GM12872 (cell line): ENCODE measurements around the gene DPP6.

Source experiments
- CTCF ChIP-seq: IDR thresholded peaks from 3 replicates; pipeline ENCODE4 v1.5.1; 2011; ENCODE audit warnings: low read depth, mild to moderate bottlenecking, low read length, moderate library complexity; ENCODE audit not compliant: insufficient read depth

Gene DPP6

DNA sequence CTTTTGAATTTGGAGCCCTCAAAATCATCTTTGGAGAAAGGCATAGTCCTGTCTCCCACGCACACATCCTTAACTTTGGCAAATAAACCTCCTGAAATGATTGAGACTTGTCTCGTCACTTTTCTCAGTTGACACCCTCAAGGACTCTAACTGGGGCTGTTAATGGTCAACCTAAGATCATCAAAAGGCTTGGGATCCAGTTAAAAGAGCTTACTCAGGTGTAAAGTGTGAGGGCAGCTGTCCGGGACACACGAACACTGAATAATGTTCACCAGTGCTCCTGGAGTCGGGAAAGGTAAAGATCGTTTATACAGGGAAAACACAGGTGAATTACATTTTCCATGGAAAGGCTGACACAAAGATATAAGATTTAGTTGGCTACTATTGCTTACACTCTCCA lies 866.1 kb downstream of the DPP6 start:
- TF ChIP-seq CTCF, result no peak

DNA sequence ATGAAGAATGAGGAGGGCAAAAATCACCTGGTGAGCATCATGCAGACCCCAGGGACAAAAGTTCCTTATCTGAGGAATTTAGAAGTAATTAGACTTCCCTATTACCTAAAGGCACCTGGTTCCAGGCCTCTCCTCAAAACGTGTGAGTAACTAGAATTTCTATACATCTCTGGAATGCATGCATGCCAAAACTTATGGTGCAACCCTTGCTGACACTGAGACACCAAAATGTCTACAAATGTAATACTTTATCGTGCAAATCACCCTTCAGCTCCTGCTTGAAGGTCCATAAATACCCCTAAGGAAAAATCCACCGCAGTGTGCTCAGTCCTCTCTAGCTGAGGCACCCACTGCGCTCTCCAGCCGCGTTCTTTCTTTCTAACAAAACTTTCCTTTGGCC lies 866.5 kb downstream of the DPP6 start:
- TF ChIP-seq CTCF, result no peak

- TF ChIP-seq CTCF, result no peak
Observed at GRCh38 chr7:154919344-154920225, 867.4 kb downstream of the DPP6 start.

GRCh38 chr7:154927624-154928125 lies 875.5 kb downstream of the DPP6 start:
- peak; percentile 54 for TF ChIP-seq CTCF

GRCh38 chr7:154928136-154929005 lies 876.2 kb downstream of the DPP6 start:
- no peak for TF ChIP-seq CTCF

DNA sequence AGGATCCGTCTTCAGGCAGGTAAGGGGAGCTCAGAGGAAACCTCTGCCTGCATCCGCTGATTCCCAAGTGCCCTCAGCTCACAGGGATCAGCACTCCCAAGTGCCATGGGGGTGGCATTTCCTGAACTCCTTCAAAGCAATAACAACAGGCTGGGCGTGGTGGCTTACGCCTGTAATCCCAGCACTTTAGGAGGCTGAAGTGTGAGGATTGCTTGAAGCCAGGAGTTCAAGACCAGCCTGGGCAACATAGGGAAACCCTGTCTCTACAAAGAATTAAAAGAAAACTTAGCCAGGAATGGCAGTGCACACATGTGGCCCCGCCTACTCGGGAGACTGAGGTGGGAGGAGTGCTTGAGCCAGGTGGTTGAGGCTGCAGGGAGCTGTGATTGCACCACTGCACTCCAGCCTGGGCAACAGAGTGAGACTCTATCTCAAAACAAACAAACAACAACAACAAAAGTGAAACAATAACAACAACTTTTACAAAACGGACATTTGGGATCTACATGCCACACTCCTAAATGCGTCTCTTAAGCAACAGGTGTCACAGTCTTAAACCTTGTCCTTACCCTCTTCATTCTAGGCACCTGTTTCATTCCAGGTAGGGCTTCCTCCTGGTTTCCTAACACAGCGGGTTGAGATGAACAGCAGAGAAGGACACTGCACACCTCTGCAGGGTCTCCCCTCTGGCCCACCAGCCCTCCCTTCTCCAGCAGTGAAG lies 877.0 kb downstream of the DPP6 start:
- no peak for TF ChIP-seq CTCF

DNA sequence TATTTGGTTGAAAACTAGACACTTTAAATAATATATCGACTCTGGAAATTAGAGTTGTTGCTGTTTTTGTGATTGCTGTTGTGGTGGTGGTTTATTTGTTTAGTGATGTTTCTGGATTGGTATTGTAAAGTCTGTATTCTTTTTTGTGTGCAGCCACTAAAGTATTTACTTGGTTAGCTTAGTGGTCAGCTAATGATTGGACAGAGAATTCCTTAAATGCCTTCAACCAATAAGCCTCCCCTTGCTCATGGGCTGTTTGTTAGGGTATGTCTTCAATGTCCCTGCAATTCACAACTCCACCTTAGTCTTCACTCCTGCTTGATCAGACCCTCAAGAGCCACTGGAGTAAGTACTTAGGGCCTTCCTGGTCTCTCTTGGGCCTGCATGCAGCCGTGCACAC lies 879.7 kb downstream of the DPP6 start:
- no peak for TF ChIP-seq CTCF
